Measurements from ENCODE around the gene CNGA1.

CNGA1 gene

DNA sequence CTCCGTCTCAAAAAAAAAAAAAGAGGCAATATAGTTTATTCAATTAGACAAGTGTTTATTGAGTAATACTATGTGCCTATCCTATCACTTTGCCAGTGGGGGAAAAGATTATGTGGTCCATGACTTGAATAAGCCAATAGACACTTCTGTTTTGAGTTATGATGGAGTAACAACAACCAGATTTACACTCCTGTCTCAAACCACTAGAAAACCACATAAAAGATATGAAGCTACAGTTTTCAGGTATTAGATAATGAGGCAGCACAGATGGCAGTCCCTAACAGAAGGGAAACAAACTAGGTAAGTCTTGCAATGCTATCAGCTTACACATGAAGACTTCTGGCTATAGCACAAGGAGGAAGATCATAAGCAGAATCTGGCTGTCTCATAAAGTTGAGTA, 124.6 kb downstream of the CNGA1 start:
- no peak overlapping the region for H3K4me3 ChIP-seq (ENCODE audit: severe bottlenecking)
- no peaks in the 10 kb centered on the region for H3K27me3 ChIP-seq (ENCODE audit: insufficient read depth, poor library complexity, severe bottlenecking)
- peaks cover 98% of the 10 kb centered on the region for H3K36me3 ChIP-seq (ENCODE audit: low read depth)
- no peak for ATAC-seq (ENCODE audit: low read depth)
- DNase-seq (ENCODE audit: low spot score): no peak
- TF ChIP-seq, protein P1, sequence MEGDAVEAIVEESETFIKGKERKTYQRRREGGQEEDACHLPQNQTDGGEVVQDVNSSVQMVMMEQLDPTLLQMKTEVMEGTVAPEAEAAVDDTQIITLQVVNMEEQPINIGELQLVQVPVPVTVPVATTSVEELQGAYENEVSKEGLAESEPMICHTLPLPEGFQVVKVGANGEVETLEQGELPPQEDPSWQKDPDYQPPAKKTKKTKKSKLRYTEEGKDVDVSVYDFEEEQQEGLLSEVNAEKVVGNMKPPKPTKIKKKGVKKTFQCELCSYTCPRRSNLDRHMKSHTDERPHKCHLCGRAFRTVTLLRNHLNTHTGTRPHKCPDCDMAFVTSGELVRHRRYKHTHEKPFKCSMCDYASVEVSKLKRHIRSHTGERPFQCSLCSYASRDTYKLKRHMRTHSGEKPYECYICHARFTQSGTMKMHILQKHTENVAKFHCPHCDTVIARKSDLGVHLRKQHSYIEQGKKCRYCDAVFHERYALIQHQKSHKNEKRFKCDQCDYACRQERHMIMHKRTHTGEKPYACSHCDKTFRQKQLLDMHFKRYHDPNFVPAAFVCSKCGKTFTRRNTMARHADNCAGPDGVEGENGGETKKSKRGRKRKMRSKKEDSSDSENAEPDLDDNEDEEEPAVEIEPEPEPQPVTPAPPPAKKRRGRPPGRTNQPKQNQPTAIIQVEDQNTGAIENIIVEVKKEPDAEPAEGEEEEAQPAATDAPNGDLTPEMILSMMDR (IDR thresholded peaks at IDR 0.05; ENCODE audit: poor library complexity, severe bottlenecking): no peak
- no peak overlapping the region for H3K27ac ChIP-seq (ENCODE audit: poor library complexity, severe bottlenecking)
- H3K4me1 ChIP-seq (ENCODE audit: insufficient read depth, poor library complexity, severe bottlenecking): no peaks in the 10 kb centered on the region
- no peaks in the 10 kb centered on the region for H3K9me3 ChIP-seq (ENCODE audit: severe bottlenecking)
